ENCODE results near the gene IGDCC3.

The IGDCC3 gene

DNA sequence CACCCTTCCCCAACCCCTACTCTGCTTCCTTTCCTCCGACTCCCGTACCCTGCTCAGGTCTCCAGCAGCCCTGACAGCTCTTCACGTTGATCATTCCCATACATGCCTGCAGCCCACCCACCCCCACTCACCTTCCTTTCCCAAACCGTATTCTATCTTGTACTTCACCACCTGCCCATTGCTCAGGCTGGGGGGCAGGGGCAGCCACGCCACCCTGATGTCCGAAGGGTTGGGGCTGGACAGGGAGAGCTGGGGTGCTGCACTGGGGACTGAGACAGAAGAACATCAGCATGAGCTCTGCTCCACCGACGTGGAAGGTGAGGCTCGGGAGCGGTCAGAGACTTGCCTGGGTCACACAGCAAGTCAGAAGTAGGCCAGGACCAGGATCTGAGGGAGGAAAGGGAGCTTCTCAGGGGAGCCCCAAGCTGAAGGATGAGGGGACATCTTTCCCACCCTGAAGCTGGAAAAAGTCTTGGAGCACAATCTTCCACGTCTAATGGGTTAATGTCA is 16.5 kb upstream of the IGDCC3 start:
- no peak for DNase-seq (ENCODE audit: extremely low read depth, insufficient read length)
- Histone ChIP-seq H3K36me3 (ENCODE audit: control insufficient read depth, insufficient read depth, low read length) (no peaks in the 10 kb centered on the region), H3K4me3 (replicated peaks; ENCODE audit: low read depth, low read length) (no peak overlapping the region), H3K27me3 (replicated peaks; ENCODE audit: control insufficient read depth, insufficient read depth, low read length) (peaks cover 2% of the 10 kb centered on the region)
- TF ChIP-seq, protein P1, sequence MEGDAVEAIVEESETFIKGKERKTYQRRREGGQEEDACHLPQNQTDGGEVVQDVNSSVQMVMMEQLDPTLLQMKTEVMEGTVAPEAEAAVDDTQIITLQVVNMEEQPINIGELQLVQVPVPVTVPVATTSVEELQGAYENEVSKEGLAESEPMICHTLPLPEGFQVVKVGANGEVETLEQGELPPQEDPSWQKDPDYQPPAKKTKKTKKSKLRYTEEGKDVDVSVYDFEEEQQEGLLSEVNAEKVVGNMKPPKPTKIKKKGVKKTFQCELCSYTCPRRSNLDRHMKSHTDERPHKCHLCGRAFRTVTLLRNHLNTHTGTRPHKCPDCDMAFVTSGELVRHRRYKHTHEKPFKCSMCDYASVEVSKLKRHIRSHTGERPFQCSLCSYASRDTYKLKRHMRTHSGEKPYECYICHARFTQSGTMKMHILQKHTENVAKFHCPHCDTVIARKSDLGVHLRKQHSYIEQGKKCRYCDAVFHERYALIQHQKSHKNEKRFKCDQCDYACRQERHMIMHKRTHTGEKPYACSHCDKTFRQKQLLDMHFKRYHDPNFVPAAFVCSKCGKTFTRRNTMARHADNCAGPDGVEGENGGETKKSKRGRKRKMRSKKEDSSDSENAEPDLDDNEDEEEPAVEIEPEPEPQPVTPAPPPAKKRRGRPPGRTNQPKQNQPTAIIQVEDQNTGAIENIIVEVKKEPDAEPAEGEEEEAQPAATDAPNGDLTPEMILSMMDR (IDR thresholded peaks at IDR 0.05; ENCODE audit: insufficient read depth, low read length, poor library complexity, severe bottlenecking): no peak

DNA sequence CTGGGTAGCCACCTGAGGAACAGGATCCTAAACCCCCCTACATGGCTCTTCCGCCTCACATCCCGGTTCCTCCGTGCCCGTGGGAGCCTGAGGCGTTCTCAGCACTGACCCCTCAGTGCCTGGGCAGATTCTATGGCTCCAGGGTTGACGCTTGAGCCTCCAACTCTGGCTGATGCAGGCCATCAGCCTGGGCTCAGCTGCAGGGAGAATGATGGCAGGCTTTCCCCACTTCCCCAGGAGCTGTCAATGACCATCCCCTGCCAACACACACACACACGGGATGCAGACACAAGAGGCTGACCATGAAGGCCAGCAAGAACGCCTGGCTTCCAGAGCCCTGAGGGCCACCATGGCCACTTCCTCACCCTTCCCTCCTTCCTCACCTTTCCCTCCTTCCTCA is 15.8 kb upstream of the IGDCC3 start:
- no peak for DNase-seq (ENCODE audit: extremely low read depth, insufficient read length)
- H3K36me3 ChIP-seq (ENCODE audit: control insufficient read depth, insufficient read depth, low read length): no peaks in the 10 kb centered on the region
- TF ChIP-seq, protein P1 (IDR thresholded peaks at IDR 0.05; ENCODE audit: insufficient read depth, low read length, poor library complexity, severe bottlenecking): no peak
- peaks cover 2% of the 10 kb centered on the region for H3K27me3 ChIP-seq (replicated peaks; ENCODE audit: control insufficient read depth, insufficient read depth, low read length)
- no peak overlapping the region for H3K4me3 ChIP-seq (replicated peaks; ENCODE audit: low read depth, low read length)

DNA sequence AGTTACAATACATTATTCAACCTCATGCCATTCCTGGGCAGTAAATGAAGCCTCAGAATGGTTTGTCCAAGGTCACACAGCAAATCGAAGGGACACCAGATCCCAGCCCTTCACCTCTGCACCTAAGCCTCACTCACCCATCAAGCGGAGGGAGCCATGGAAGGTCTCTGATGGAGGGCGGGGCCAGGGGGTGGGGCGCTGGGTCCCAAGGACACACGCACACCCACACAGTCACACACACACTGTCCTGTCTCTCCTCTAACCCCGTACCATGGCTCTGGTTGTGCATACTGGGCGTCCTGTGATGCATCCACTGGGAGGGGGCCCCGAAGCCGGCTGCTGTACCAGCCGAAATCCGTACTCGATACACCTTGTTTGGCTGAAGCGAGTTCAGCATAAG is 15.3 kb upstream of the IGDCC3 start:
- no peak overlapping the region for H3K4me3 ChIP-seq (replicated peaks; ENCODE audit: low read depth, low read length)
- no peaks in the 10 kb centered on the region for H3K36me3 ChIP-seq (ENCODE audit: control insufficient read depth, insufficient read depth, low read length)
- H3K27me3 ChIP-seq (replicated peaks; ENCODE audit: control insufficient read depth, insufficient read depth, low read length): peaks cover 2% of the 10 kb centered on the region
- TF ChIP-seq, protein P1 (IDR thresholded peaks at IDR 0.05; ENCODE audit: insufficient read depth, low read length, poor library complexity, severe bottlenecking): no peak
- DNase-seq (ENCODE audit: extremely low read depth, insufficient read length): no peak

DNA sequence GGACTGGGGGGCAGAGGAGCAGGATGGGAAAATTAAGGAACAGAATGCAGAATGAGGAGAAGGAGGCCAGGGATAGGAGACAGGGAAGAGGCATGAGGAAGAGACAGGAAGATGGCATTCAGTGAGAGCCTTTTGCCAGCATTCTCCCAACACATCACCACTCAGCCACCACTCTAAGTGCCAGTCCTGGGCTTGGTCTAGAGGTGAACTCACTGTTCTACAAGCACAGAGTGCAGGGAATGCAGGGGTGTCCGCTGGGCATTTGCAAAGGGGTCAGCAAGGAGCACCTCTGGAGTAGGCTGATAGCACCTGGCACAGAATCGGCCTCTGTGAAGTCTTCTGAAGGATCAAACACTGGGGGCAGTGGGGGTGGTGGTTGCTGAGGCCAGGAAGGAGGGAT is 14.6 kb upstream of the IGDCC3 start:
- TF ChIP-seq, protein P1 (IDR thresholded peaks at IDR 0.05; ENCODE audit: insufficient read depth, low read length, poor library complexity, severe bottlenecking): no peak
- no peak for DNase-seq (ENCODE audit: extremely low read depth, insufficient read length)
- Histone ChIP-seq H3K36me3 (ENCODE audit: control insufficient read depth, insufficient read depth, low read length) (no peaks in the 10 kb centered on the region), H3K27me3 (replicated peaks; ENCODE audit: control insufficient read depth, insufficient read depth, low read length) (peaks cover 2% of the 10 kb centered on the region), H3K4me3 (replicated peaks; ENCODE audit: low read depth, low read length) (no peak overlapping the region)

DNA sequence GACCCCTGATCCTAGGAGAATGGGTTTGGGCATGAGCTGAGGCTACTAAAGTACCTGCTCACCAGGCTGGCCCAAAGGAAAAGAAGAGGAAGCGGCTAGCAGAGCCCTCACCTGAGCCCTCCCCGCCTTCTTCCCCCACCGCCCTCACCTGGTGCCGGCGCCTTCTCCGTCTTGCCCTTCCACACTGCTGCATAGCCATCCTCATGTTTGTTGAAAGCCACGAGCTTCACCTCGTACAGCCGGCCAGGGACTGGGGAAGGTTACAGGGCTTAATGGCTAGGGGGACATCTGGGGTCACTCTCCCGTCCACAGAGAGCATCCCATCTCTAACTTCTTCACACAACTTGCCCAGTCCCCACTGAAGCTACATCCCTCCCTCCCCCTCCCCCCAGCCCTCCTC is 13.9 kb upstream of the IGDCC3 start:
- Histone ChIP-seq H3K27me3 (replicated peaks; ENCODE audit: control insufficient read depth, insufficient read depth, low read length) (peaks cover 2% of the 10 kb centered on the region), H3K36me3 (ENCODE audit: control insufficient read depth, insufficient read depth, low read length) (no peaks in the 10 kb centered on the region), H3K4me3 (replicated peaks; ENCODE audit: low read depth, low read length) (no peak overlapping the region)
- no peak for DNase-seq (ENCODE audit: extremely low read depth, insufficient read length)
- TF ChIP-seq, protein P1 (IDR thresholded peaks at IDR 0.05; ENCODE audit: insufficient read depth, low read length, poor library complexity, severe bottlenecking): no peak

DNA sequence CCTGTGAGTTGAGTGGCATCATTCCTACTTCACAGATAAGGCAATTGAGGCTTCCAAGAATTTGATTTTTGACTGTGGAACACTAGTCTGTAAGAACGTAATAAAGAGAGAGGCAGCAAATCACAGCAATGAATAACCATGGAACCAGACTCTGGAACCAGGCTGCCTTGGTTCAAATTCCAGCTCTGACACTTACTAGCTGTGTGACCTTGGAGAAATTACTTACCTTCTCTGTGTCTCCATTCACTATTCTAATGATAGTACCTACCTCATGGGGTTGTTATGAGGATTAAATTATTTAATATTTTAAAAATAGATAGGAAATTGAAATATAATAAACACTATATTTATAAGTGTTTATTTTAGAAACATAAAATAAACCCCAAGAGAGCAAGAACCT is 12.6 kb upstream of the IGDCC3 start:
- no peak for DNase-seq (ENCODE audit: extremely low read depth, insufficient read length)
- TF ChIP-seq, protein P1 (IDR thresholded peaks at IDR 0.05; ENCODE audit: insufficient read depth, low read length, poor library complexity, severe bottlenecking): no peak

More for the DNA sequence above, 12.6 kb upstream of the IGDCC3 start:
- no peak overlapping the region for H3K4me3 ChIP-seq (replicated peaks; ENCODE audit: low read depth, low read length)
- H3K36me3 ChIP-seq (ENCODE audit: control insufficient read depth, insufficient read depth, low read length): no peaks in the 10 kb centered on the region
- peaks cover 2% of the 10 kb centered on the region for H3K27me3 ChIP-seq (replicated peaks; ENCODE audit: control insufficient read depth, insufficient read depth, low read length)
